Activated CD8-positive, alpha-beta memory T cell treated with anti-CD3 and anti-CD28 coated beads for 24 hours (primary cell): ENCODE results near the gene CHN1.

Experiments
- DNase-seq: peaks from one replicate; pipeline ENCODE4 v3.0.0-alpha.2; 2020

Gene CHN1

GRCh38 chr2:175004980-175005732 is at the start of gene CHN1:
CHN1 (minus strand) TSS chr2:175005381; CDS start chr2:175004912, 469 bp downstream.
- peak; percentile 86 for DNase-seq

- no peak for DNase-seq
These were observed 49.2 kb upstream of the CHN1 start for GRCh38 chr2:175054340-175054739.

- DNase-seq = no peak
These were observed 44.5 kb upstream of the CHN1 start for GRCh38 chr2:175049661-175050060.

GRCh38 chr2:175048275-175048674 is 43.1 kb upstream of the CHN1 start:
- DNase-seq = no peak

- no peak for DNase-seq
These were observed 34.3 kb upstream of the CHN1 start for GRCh38 chr2:175039490-175039889.

- DNase-seq = no peak
These were observed 33.9 kb upstream of the CHN1 start for GRCh38 chr2:175039031-175039430.

GRCh38 chr2:175037941-175038340 is 32.8 kb upstream of the CHN1 start:
- no peak for DNase-seq

- no peak for DNase-seq
These were observed 31.4 kb upstream of the CHN1 start for GRCh38 chr2:175036582-175037018.

GRCh38 chr2:175035806-175036205 is 30.6 kb upstream of the CHN1 start:
- no peak for DNase-seq

GRCh38 chr2:175034716-175035115 is 29.5 kb upstream of the CHN1 start:
- DNase-seq = no peak

GRCh38 chr2:175030380-175031271 is 25.4 kb upstream of the CHN1 start:
- no peak for DNase-seq

- no peak for DNase-seq
These were observed 22.6 kb upstream of the CHN1 start for GRCh38 chr2:175027755-175028154.

GRCh38 chr2:175026385-175026784 is 21.2 kb upstream of the CHN1 start:
- no peak for DNase-seq

- DNase-seq = no peak
These were observed 20.8 kb upstream of the CHN1 start for GRCh38 chr2:175025946-175026345.

- no peak for DNase-seq
These were observed 20.1 kb upstream of the CHN1 start for GRCh38 chr2:175025233-175025632.

- DNase-seq = no peak
These were observed 17.7 kb upstream of the CHN1 start for GRCh38 chr2:175022923-175023322.

- DNase-seq = no peak
These were observed 14.6 kb upstream of the CHN1 start for GRCh38 chr2:175019566-175020327.

- DNase-seq = no peak
These were observed 12.6 kb upstream of the CHN1 start for GRCh38 chr2:175017618-175018414.

- DNase-seq = no peak
These were observed 10.2 kb upstream of the CHN1 start for GRCh38 chr2:175015340-175015739.

GRCh38 chr2:175012516-175012915 is 7.3 kb upstream of the CHN1 start:
- DNase-seq = no peak

GRCh38 chr2:175011505-175011904 is 6.3 kb upstream of the CHN1 start:
- no peak for DNase-seq

GRCh38 chr2:175010848-175011254 is 5.7 kb upstream of the CHN1 start:
- no peak for DNase-seq
